H9 (cell line): Measurements from ENCODE around the gene NPHS1. TPM values are rescaled to one million over a fixed set of nuclear protein-coding genes. Genes with fewer than 3 reads are reported as not detected.

Experiments used
- DNase-seq: peaks from one replicate; pipeline ENCODE4 v3.0.0-alpha.2; 2017
- H2AFZ ChIP-seq: one replicate; pipeline ENCODE4 v1.6.1; 2013; ENCODE audit warnings: mild to moderate bottlenecking, low read length, control low read depth, moderate library complexity
- H2AK5ac ChIP-seq: 2 replicates; pipeline ENCODE4 v1.6.1; 2013; ENCODE audit warnings: low read length, control low read depth, mixed read lengths; ENCODE audit not compliant: insufficient read length
- H2BK120ac ChIP-seq: one replicate; pipeline ENCODE4 v1.6.1; 2013; ENCODE audit warnings: low read depth, mild to moderate bottlenecking, low read length, control low read depth, inconsistent platforms; ENCODE audit not compliant: poor library complexity, severe bottlenecking
- H2BK12ac ChIP-seq: 2 replicates; pipeline ENCODE4 v1.6.1; 2013; ENCODE audit warnings: low read length, control low read depth, mixed read lengths, low read depth; ENCODE audit not compliant: insufficient read length
- H2BK15ac ChIP-seq: 2 replicates; pipeline ENCODE4 v1.6.1; 2013; ENCODE audit warnings: low read depth, low read length, control low read depth
- H2BK20ac ChIP-seq: one replicate; pipeline ENCODE4 v1.6.1; 2013; ENCODE audit warnings: low read depth, mild to moderate bottlenecking, low read length, control low read depth, inconsistent platforms; ENCODE audit not compliant: poor library complexity, severe bottlenecking
- H2BK5ac ChIP-seq: 2 replicates; pipeline ENCODE4 v1.6.1; 2013; ENCODE audit warnings: low read length, control low read depth, mixed read lengths; ENCODE audit not compliant: insufficient read length
- H3K14ac ChIP-seq: 2 replicates; pipeline ENCODE4 v1.6.1; 2013; ENCODE audit warnings: low read length, control low read depth; ENCODE audit not compliant: insufficient read depth
- H3K18ac ChIP-seq: 2 replicates; pipeline ENCODE4 v1.6.1; 2013; ENCODE audit warnings: low read depth, mild to moderate bottlenecking, mixed read lengths, low read length, control low read depth; ENCODE audit not compliant: insufficient read length
- H3K23ac ChIP-seq: 2 replicates; pipeline ENCODE4 v1.6.1; 2013; ENCODE audit warnings: low read length, control low read depth, mixed read lengths, low read depth; ENCODE audit not compliant: insufficient read length
- H3K23me2 ChIP-seq: 2 replicates; pipeline ENCODE4 v1.6.1; 2013; ENCODE audit warnings: low read depth, mild to moderate bottlenecking, mixed read lengths, low read length, control low read depth; ENCODE audit not compliant: insufficient read length, poor library complexity, severe bottlenecking
- H3K27ac ChIP-seq: 2 replicates; pipeline ENCODE4 v1.5.1; 2013; ENCODE audit warnings: low read length, control low read depth, mixed read lengths, low read depth; ENCODE audit not compliant: insufficient read length
- H3K27me3 ChIP-seq: 2 replicates; pipeline ENCODE4 v1.6.1; 2013; ENCODE audit warnings: low read length, control low read depth, inconsistent platforms; ENCODE audit not compliant: insufficient read depth
- H3K4ac ChIP-seq: 2 replicates; pipeline ENCODE4 v1.6.1; 2013; ENCODE audit warnings: low read depth, mild to moderate bottlenecking, control low read depth, inconsistent platforms, low read length, moderate library complexity
- H3K4me1 ChIP-seq: 2 replicates; pipeline ENCODE4 v1.6.1; 2013; ENCODE audit warnings: low read length, control low read depth, inconsistent platforms; ENCODE audit not compliant: insufficient read depth
- H3K4me2 ChIP-seq: 2 replicates; pipeline ENCODE4 v1.6.1; 2013; ENCODE audit warnings: low read length, control low read depth, mixed read lengths; ENCODE audit not compliant: insufficient read length, insufficient read depth
- H3K56ac ChIP-seq: 2 replicates; pipeline ENCODE4 v1.6.1; 2013; ENCODE audit warnings: low read depth, mild to moderate bottlenecking, mixed read lengths, low read length, control low read depth; ENCODE audit not compliant: insufficient read length
- H3K79me1 ChIP-seq: 2 replicates; pipeline ENCODE4 v1.6.1; 2013; ENCODE audit warnings: low read depth, mild to moderate bottlenecking, moderate library complexity, low read length, control low read depth, inconsistent platforms; ENCODE audit not compliant: insufficient read depth, poor library complexity, severe bottlenecking
- H3K79me2 ChIP-seq: 2 replicates; pipeline ENCODE4 v1.6.1; 2013; ENCODE audit warnings: low read length, control low read depth, inconsistent platforms; ENCODE audit not compliant: insufficient read depth
- H3K9ac ChIP-seq: 2 replicates; pipeline ENCODE4 v1.6.1; 2013; ENCODE audit warnings: low read length, control low read depth, mixed read lengths; ENCODE audit not compliant: insufficient read length; ENCODE audit errors: extremely low read depth
- H3K9me3 ChIP-seq: one replicate; pipeline ENCODE4 v1.6.1; 2013; ENCODE audit warnings: low read depth, low read length, inconsistent platforms; ENCODE audit not compliant: control insufficient read depth
- H3T11ph ChIP-seq: one replicate; pipeline ENCODE4 v1.6.1; 2013; ENCODE audit warnings: mild to moderate bottlenecking, low read length, control low read depth, inconsistent platforms
- H4K20me1 ChIP-seq: one replicate; pipeline ENCODE4 v1.6.1; 2013; ENCODE audit not compliant: control insufficient read depth, insufficient read length, insufficient read depth
- H4K5ac ChIP-seq: 2 replicates; pipeline ENCODE4 v1.6.1; 2013; ENCODE audit warnings: low read depth, mild to moderate bottlenecking, mixed read lengths, low read length, control low read depth; ENCODE audit not compliant: insufficient read length
- H4K8ac ChIP-seq: replicated peaks from 2 replicates; pipeline ENCODE4 v1.6.1; 2013; ENCODE audit warnings: low read length, control low read depth, mixed read lengths, low read depth; ENCODE audit not compliant: insufficient read length
- H4K91ac ChIP-seq: 2 replicates; pipeline ENCODE4 v1.6.1; 2013; ENCODE audit warnings: low read depth, mild to moderate bottlenecking, moderate library complexity, mixed read lengths, low read length, control low read depth; ENCODE audit not compliant: insufficient read length
- H3K27ac Mint-ChIP-seq, 3 experiments: 2 replicates in 2 of 3; 3 replicates in 1 of 3; pipeline ENCODE4 v1.8.0; 2020 to 2021; ENCODE audit warnings: mixed read lengths in 3 of 3, mild to moderate bottlenecking in 1 of 3, moderate library complexity in 1 of 3
- H3K27me3 Mint-ChIP-seq: 2 replicates; pipeline ENCODE4 v1.8.0; 2021; ENCODE audit warnings: low read depth, mild to moderate bottlenecking, moderate library complexity, mixed read lengths
- H3K36me3 Mint-ChIP-seq, 3 experiments: 2 replicates in 2 of 3; 3 replicates in 1 of 3; pipeline ENCODE4 v1.8.0; 2020 to 2021; ENCODE audit warnings: low read depth in 3 of 3, mixed read lengths in 3 of 3; ENCODE audit not compliant: insufficient read depth in 1 of 3
- H3K4me1 Mint-ChIP-seq, 2 experiments: 2 replicates each; pipeline ENCODE4 v1.8.0; 2020; ENCODE audit warnings: mixed read lengths in 2 of 2
- H3K4me3 Mint-ChIP-seq, 2 experiments: 2 replicates in 1 of 2; 3 replicates in 1 of 2; pipeline ENCODE4 v1.8.0; 2020 to 2021; ENCODE audit warnings: mild to moderate bottlenecking in 2 of 2, mixed read lengths in 2 of 2, moderate library complexity in 1 of 2
- H3K9me3 Mint-ChIP-seq, 2 experiments: 2 replicates in 1 of 2; 3 replicates in 1 of 2; pipeline ENCODE4 v1.8.0; 2020; ENCODE audit warnings: mild to moderate bottlenecking in 2 of 2, mixed read lengths in 2 of 2, moderate library complexity in 1 of 2
- CTCF ChIP-seq: fragments of 200-600 bp; sonication (generic); conservative IDR thresholded peaks from 3 replicates; pipeline ENCODE4 v1.8.0; 2021; ENCODE audit warnings: antibody characterized with exemption, mild to moderate bottlenecking
- WGBS: extraction: QIAGEN DNeasy Blood & Tissue Kit; methylation state at CpG from one replicate; pipeline ENCODE4 v1.1.7; 2013; ENCODE audit warnings: missing lambda C conversion rate, low lambda C conversion rate, mixed read lengths; ENCODE audit not compliant: insufficient read length; ENCODE audit errors: extremely low coverage; 5-methylcytosine and 5-hydroxymethylcytosine counted together
- total RNA-seq: library from RNA; stranded (reverse); gene quantifications from 2 replicates; pipeline ENCODE4 v1.2.1, GENCODE V29; 2021

Gene NPHS1
- total RNA-seq, 1 experiment from 2014 or later: 0.83 TPM

DNA sequence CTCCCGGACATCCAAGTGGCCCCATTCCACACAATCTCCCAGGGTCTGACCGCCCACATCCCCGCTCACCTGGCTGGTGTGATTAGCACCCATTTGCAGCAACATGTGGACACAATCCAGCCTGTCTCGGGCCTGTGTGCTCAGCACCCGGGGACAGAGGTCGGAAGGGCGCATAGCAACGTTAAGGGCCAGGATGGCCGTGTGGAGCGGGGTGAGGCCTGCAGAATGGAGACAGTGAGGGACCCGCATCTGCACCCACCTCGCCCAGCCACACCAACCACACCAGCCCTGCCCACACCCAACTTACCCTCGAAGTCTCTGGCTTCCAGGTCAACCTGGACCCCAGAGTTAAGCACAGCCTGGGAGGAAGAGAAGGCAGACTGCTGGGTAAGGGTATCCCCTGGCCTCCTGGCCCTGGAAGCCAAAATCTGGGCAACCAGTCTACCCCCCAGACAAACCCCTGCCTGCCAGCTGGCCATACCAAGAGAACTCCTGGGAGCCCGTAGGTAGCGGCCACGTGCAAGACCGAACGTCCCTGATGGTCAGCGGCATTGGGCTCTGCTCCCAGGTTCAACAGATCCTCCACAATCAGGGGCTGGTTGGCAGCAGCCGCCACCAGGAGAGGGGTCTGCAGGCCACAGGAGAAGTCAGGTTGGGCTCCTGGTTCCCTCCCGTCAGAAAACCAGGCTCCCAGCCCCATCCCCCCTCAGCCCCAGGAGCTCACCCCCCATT is 43.8 kb upstream of the NPHS1 start:
- WGBS: no CpG with 5 or more reads among the region's 21 CpGs
- Histone ChIP-seq H4K5ac (no peak overlapping the region), H3K4me1 (no peaks in the 10 kb centered on the region), H4K8ac (no peak overlapping the region), H3K9ac (no peak overlapping the region), H3K14ac (no peak overlapping the region), H2BK20ac (no peak overlapping the region), H3K79me1 (peaks cover 3% of the 10 kb centered on the region), H3K27ac (no peak overlapping the region), H4K91ac (no peak overlapping the region), H3K79me2 (no peaks in the 10 kb centered on the region), H2BK15ac (no peak overlapping the region), H3K9me3 (no peaks in the 10 kb centered on the region), H2BK12ac (no peak overlapping the region), H2AFZ (no peak overlapping the region), H3K23me2 (peaks cover 6% of the 10 kb centered on the region), H3K56ac (no peak overlapping the region), H3K23ac (no peak overlapping the region), H3K18ac (no peak overlapping the region), H3K4me2 (no peak overlapping the region), H2BK120ac (no peak overlapping the region), H3K27me3 (no peaks in the 10 kb centered on the region), H3T11ph (no peak overlapping the region), H2AK5ac (no peak overlapping the region), H3K4ac (no peak overlapping the region), H2BK5ac (no peak overlapping the region), H4K20me1 (no peaks in the 10 kb centered on the region)
- Mint-ChIP-seq H3K9me3 (no peaks in the 10 kb centered on the region), H3K4me1 (peaks cover 0 to 10% of the 10 kb centered on the region in 2 experiments; a peak in 2 of 4 replicates), H3K36me3 (peaks cover 15 to 52% (median 45%) of the 10 kb centered on the region in 3 experiments; a peak in 6 of 7 replicates), H3K27ac (peak overlapping the region in 1 of 3 experiments; percentile 8; a peak in 1 of 7 replicates), H3K27me3 (no peaks in the 10 kb centered on the region), H3K4me3 (no peak overlapping the region)
- DNase-seq: no peak
- no peak for TF ChIP-seq CTCF
